Measurements from ENCODE around the gene PTPRN2. TPM values are rescaled to one million over a fixed set of nuclear protein-coding genes. Genes with fewer than 3 reads are reported as not detected.

Gene PTPRN2
- polyA plus RNA-seq, 2 donors, result 0.37 to 0.40 TPM

GRCh38 chr7:157996359-157997079, 591.1 kb downstream of the PTPRN2 start:
- peaks cover 0 to 8% of the 10 kb centered on the region in 2 donors for H3K4me1 ChIP-seq (ENCODE audit: control insufficient read depth in 2 of 2, insufficient read depth in 2 of 2, low read length in 1 of 2)
- H3K9me3 ChIP-seq (ENCODE audit: control insufficient read depth in 2 of 2, insufficient read depth in 1 of 2, low read depth in 1 of 2, low read length in 1 of 2), result no peaks in the 10 kb centered on the region
- 81 to 85% methylated on average over 16 of the region's 16 CpGs for WGBS, 2 donors
- no peak overlapping the region for H3K4me3 ChIP-seq (ENCODE audit: low read depth in 1 of 2, low read length in 2 of 2)
- no peak overlapping the region for H3K27ac ChIP-seq (ENCODE audit: low read depth in 2 of 2, low read length in 1 of 2)
- H3K36me3 ChIP-seq (ENCODE audit: control insufficient read depth in 2 of 2, insufficient read depth in 2 of 2, low read length in 1 of 2), result no peaks in the 10 kb centered on the region
- H3K27me3 ChIP-seq (ENCODE audit: control insufficient read depth in 1 of 2, insufficient read depth in 2 of 2, low read length in 2 of 2), result no peaks in the 10 kb centered on the region

- Histone ChIP-seq H3K9me3 (ENCODE audit: control insufficient read depth in 2 of 2, insufficient read depth in 1 of 2, low read depth in 1 of 2, low read length in 1 of 2) (no peaks in the 10 kb centered on the region), H3K4me3 (ENCODE audit: low read depth in 1 of 2, low read length in 2 of 2) (no peak overlapping the region)
- 96 to 98% methylated on average over 6 of the region's 6 CpGs for WGBS, 2 donors
These were observed 591.8 kb downstream of the PTPRN2 start for GRCh38 chr7:157995815-157996214.

GRCh38 chr7:157994319-157994718, 593.3 kb downstream of the PTPRN2 start:
- no peak overlapping the region for H3K27ac ChIP-seq (ENCODE audit: low read depth in 2 of 2, low read length in 1 of 2)
- 83 to 86% methylated on average over 14 of the region's 14 CpGs for WGBS, 2 donors

More at GRCh38 chr7:157995815-157996214, 591.8 kb downstream of the PTPRN2 start:
- H3K27me3 ChIP-seq (ENCODE audit: control insufficient read depth in 1 of 2, insufficient read depth in 2 of 2, low read length in 2 of 2), result no peaks in the 10 kb centered on the region
- no peaks in the 10 kb centered on the region for H3K36me3 ChIP-seq (ENCODE audit: control insufficient read depth in 2 of 2, insufficient read depth in 2 of 2, low read length in 1 of 2)
- H3K4me1 ChIP-seq (ENCODE audit: control insufficient read depth in 2 of 2, insufficient read depth in 2 of 2, low read length in 1 of 2), result peaks cover 0 to 9% of the 10 kb centered on the region in 2 donors
- H3K27ac ChIP-seq (ENCODE audit: low read depth in 2 of 2, low read length in 1 of 2), result no peak overlapping the region

GRCh38 chr7:157993406-157994105, 594.1 kb downstream of the PTPRN2 start:
- H3K36me3 ChIP-seq (ENCODE audit: control insufficient read depth in 2 of 2, insufficient read depth in 2 of 2, low read length in 1 of 2), result no peaks in the 10 kb centered on the region
- H3K9me3 ChIP-seq (ENCODE audit: control insufficient read depth in 2 of 2, insufficient read depth in 1 of 2, low read depth in 1 of 2, low read length in 1 of 2), result no peaks in the 10 kb centered on the region
- H3K27ac ChIP-seq (ENCODE audit: low read depth in 2 of 2, low read length in 1 of 2), result no peak overlapping the region
- peaks cover 0 to 13% of the 10 kb centered on the region in 2 donors for H3K4me1 ChIP-seq (ENCODE audit: control insufficient read depth in 2 of 2, insufficient read depth in 2 of 2, low read length in 1 of 2)
- no peaks in the 10 kb centered on the region for H3K27me3 ChIP-seq (ENCODE audit: control insufficient read depth in 1 of 2, insufficient read depth in 2 of 2, low read length in 2 of 2)
- no peak overlapping the region for H3K4me3 ChIP-seq (ENCODE audit: low read depth in 1 of 2, low read length in 2 of 2)
- 87 to 90% methylated on average over 18 of the region's 18 CpGs for WGBS, 2 donors

More at GRCh38 chr7:157994319-157994718, 593.3 kb downstream of the PTPRN2 start:
- Histone ChIP-seq H3K9me3 (ENCODE audit: control insufficient read depth in 2 of 2, insufficient read depth in 1 of 2, low read depth in 1 of 2, low read length in 1 of 2) (no peaks in the 10 kb centered on the region), H3K27me3 (ENCODE audit: control insufficient read depth in 1 of 2, insufficient read depth in 2 of 2, low read length in 2 of 2) (no peaks in the 10 kb centered on the region), H3K36me3 (ENCODE audit: control insufficient read depth in 2 of 2, insufficient read depth in 2 of 2, low read length in 1 of 2) (no peaks in the 10 kb centered on the region), H3K4me3 (ENCODE audit: low read depth in 1 of 2, low read length in 2 of 2) (no peak overlapping the region), H3K4me1 (ENCODE audit: control insufficient read depth in 2 of 2, insufficient read depth in 2 of 2, low read length in 1 of 2) (peaks cover 0 to 13% of the 10 kb centered on the region in 2 donors)

GRCh38 chr7:157992511-157993160, 595.0 kb downstream of the PTPRN2 start:
- Histone ChIP-seq H3K9me3 (ENCODE audit: control insufficient read depth in 2 of 2, insufficient read depth in 1 of 2, low read depth in 1 of 2, low read length in 1 of 2) (no peaks in the 10 kb centered on the region), H3K4me3 (ENCODE audit: low read depth in 1 of 2, low read length in 2 of 2) (no peak overlapping the region), H3K36me3 (ENCODE audit: control insufficient read depth in 2 of 2, insufficient read depth in 2 of 2, low read length in 1 of 2) (no peaks in the 10 kb centered on the region), H3K4me1 (ENCODE audit: control insufficient read depth in 2 of 2, insufficient read depth in 2 of 2, low read length in 1 of 2) (peaks cover 0 to 13% of the 10 kb centered on the region in 2 donors), H3K27ac (ENCODE audit: low read depth in 2 of 2, low read length in 1 of 2) (no peak overlapping the region), H3K27me3 (ENCODE audit: control insufficient read depth in 1 of 2, insufficient read depth in 2 of 2, low read length in 2 of 2) (no peaks in the 10 kb centered on the region)
- WGBS, 2 donors, result 91 to 93% methylated on average over 17 of the region's 17 CpGs

GRCh38 chr7:157991761-157992160, 595.9 kb downstream of the PTPRN2 start:
- WGBS, 2 donors, result 51 to 64% methylated on average over 11 of the region's 11 CpGs

GRCh38 chr7:157991351-157991750, 596.3 kb downstream of the PTPRN2 start:
- 40 to 52% methylated on average over 9 of the region's 9 CpGs for WGBS, 2 donors
- H3K9me3 ChIP-seq (ENCODE audit: control insufficient read depth in 2 of 2, insufficient read depth in 1 of 2, low read depth in 1 of 2, low read length in 1 of 2), result no peaks in the 10 kb centered on the region
- no peaks in the 10 kb centered on the region for H3K36me3 ChIP-seq (ENCODE audit: control insufficient read depth in 2 of 2, insufficient read depth in 2 of 2, low read length in 1 of 2)
- H3K27ac ChIP-seq (ENCODE audit: low read depth in 2 of 2, low read length in 1 of 2), result peak overlapping the region; percentile 62 to 70
- H3K4me1 ChIP-seq (ENCODE audit: control insufficient read depth in 2 of 2, insufficient read depth in 2 of 2, low read length in 1 of 2), result peaks cover 0 to 13% of the 10 kb centered on the region in 2 donors
- no peaks in the 10 kb centered on the region for H3K27me3 ChIP-seq (ENCODE audit: control insufficient read depth in 1 of 2, insufficient read depth in 2 of 2, low read length in 2 of 2)
- no peak overlapping the region for H3K4me3 ChIP-seq (ENCODE audit: low read depth in 1 of 2, low read length in 2 of 2)

More at GRCh38 chr7:157991761-157992160, 595.9 kb downstream of the PTPRN2 start:
- no peaks in the 10 kb centered on the region for H3K9me3 ChIP-seq (ENCODE audit: control insufficient read depth in 2 of 2, insufficient read depth in 1 of 2, low read depth in 1 of 2, low read length in 1 of 2)
- H3K36me3 ChIP-seq (ENCODE audit: control insufficient read depth in 2 of 2, insufficient read depth in 2 of 2, low read length in 1 of 2), result no peaks in the 10 kb centered on the region
- H3K27me3 ChIP-seq (ENCODE audit: control insufficient read depth in 1 of 2, insufficient read depth in 2 of 2, low read length in 2 of 2), result no peaks in the 10 kb centered on the region
- no peak overlapping the region for H3K4me3 ChIP-seq (ENCODE audit: low read depth in 1 of 2, low read length in 2 of 2)
- H3K4me1 ChIP-seq (ENCODE audit: control insufficient read depth in 2 of 2, insufficient read depth in 2 of 2, low read length in 1 of 2), result peaks cover 0 to 13% of the 10 kb centered on the region in 2 donors
- H3K27ac ChIP-seq (ENCODE audit: low read depth in 2 of 2, low read length in 1 of 2), result peak overlapping the region; percentile 62 to 70

- Histone ChIP-seq H3K9me3 (ENCODE audit: control insufficient read depth in 2 of 2, insufficient read depth in 1 of 2, low read depth in 1 of 2, low read length in 1 of 2) (no peaks in the 10 kb centered on the region), H3K36me3 (ENCODE audit: control insufficient read depth in 2 of 2, insufficient read depth in 2 of 2, low read length in 1 of 2) (no peaks in the 10 kb centered on the region), H3K27me3 (ENCODE audit: control insufficient read depth in 1 of 2, insufficient read depth in 2 of 2, low read length in 2 of 2) (no peaks in the 10 kb centered on the region), H3K4me3 (ENCODE audit: low read depth in 1 of 2, low read length in 2 of 2) (no peak overlapping the region), H3K4me1 (ENCODE audit: control insufficient read depth in 2 of 2, insufficient read depth in 2 of 2, low read length in 1 of 2) (peaks cover 0 to 13% of the 10 kb centered on the region in 2 donors), H3K27ac (ENCODE audit: low read depth in 2 of 2, low read length in 1 of 2) (peak overlapping the region; percentile 62 to 70)
- WGBS, 2 donors, result 42 to 44% methylated on average over 9 of the region's 9 CpGs
These were observed 596.8 kb downstream of the PTPRN2 start for GRCh38 chr7:157990881-157991250.

GRCh38 chr7:157990226-157990880, 597.3 kb downstream of the PTPRN2 start:
- H3K4me3 ChIP-seq (ENCODE audit: low read depth in 1 of 2, low read length in 2 of 2), result no peak overlapping the region
- H3K9me3 ChIP-seq (ENCODE audit: control insufficient read depth in 2 of 2, insufficient read depth in 1 of 2, low read depth in 1 of 2, low read length in 1 of 2), result no peaks in the 10 kb centered on the region
- H3K27ac ChIP-seq (ENCODE audit: low read depth in 2 of 2, low read length in 1 of 2), result no peak overlapping the region
- H3K4me1 ChIP-seq (ENCODE audit: control insufficient read depth in 2 of 2, insufficient read depth in 2 of 2, low read length in 1 of 2), result peaks cover 0 to 13% of the 10 kb centered on the region in 2 donors
- no peaks in the 10 kb centered on the region for H3K27me3 ChIP-seq (ENCODE audit: control insufficient read depth in 1 of 2, insufficient read depth in 2 of 2, low read length in 2 of 2)
- 70 to 78% methylated on average over 19 to 21 of the region's 21 CpGs for WGBS, 2 donors
- no peaks in the 10 kb centered on the region for H3K36me3 ChIP-seq (ENCODE audit: control insufficient read depth in 2 of 2, insufficient read depth in 2 of 2, low read length in 1 of 2)
